Vagina (tissue), 2 donors: Measurements from ENCODE around the gene PSORS1C1.

Experiments
- CTCF ChIP-seq, 3 experiments: fragments of 450-650 bp in 2 of 3; fragments of 200-600 bp in 1 of 3; sonication (generic) in 1 of 3; IDR thresholded peaks; one replicate each; pipeline ENCODE4 v1.5.1; 2017 to 2019; ENCODE audit warnings: antibody characterized with exemption in 3 of 3, mild to moderate bottlenecking in 2 of 3, moderate library complexity in 2 of 3
- POLR2A ChIP-seq, 2 donors: fragments of 450-650 bp; IDR thresholded peaks; one replicate each; pipeline ENCODE4 v1.6.1; 2017; ENCODE audit warnings: antibody characterized with exemption in 2 of 2, mild to moderate bottlenecking in 2 of 2, moderate library complexity in 2 of 2

- TF ChIP-seq CTCF (IDR thresholded peaks at IDR 0.05) (no peak), POLR2A (IDR thresholded peaks at IDR 0.05) (no peak)
Observed at GRCh38 chr6:31163922-31164321, 49.3 kb downstream of the PSORS1C1 start.
